Stimulated activated CD4-positive, alpha-beta T cell treated with anti-CD3 and anti-CD28 coated beads, Interleukin-4, amount 100 ng/mL, for 48 hours (primary cell): Measurements from ENCODE around the gene FABP2.
"Not testable (repeated sequence)": the region's sequence is repeated elsewhere in the genome, so short reads cannot be mapped to it uniquely, and the experiment has no call there.

Experiments used
- DNase-seq, 2 donors: peaks; one replicate each; pipeline ENCODE4 v3.0.0-alpha.2; 2020; ENCODE audit warnings: low read depth in 2 of 2

FABP2 gene

GRCh38 chr4:119310826-119311225 lies 11.1 kb downstream of the FABP2 start:
- DNase-seq, result no peak

GRCh38 chr4:119307606-119308005 lies 14.3 kb downstream of the FABP2 start:
- no peak for DNase-seq

- no peak for DNase-seq
Observed at GRCh38 chr4:119304431-119304830, 17.5 kb downstream of the FABP2 start.

- no peak for DNase-seq
Observed at GRCh38 chr4:119303587-119304305, 18.2 kb downstream of the FABP2 start.

- DNase-seq, result no peak
Observed at GRCh38 chr4:119302073-119302832, 19.7 kb downstream of the FABP2 start.

GRCh38 chr4:119300101-119300978 lies 21.6 kb downstream of the FABP2 start:
- DNase-seq, result peak; percentile 89 to 91

- no peak for DNase-seq
Observed at GRCh38 chr4:119299741-119300100, 22.2 kb downstream of the FABP2 start.

GRCh38 chr4:119299260-119299671 lies 22.7 kb downstream of the FABP2 start:
- no peak for DNase-seq

- DNase-seq, result no peak
Observed at GRCh38 chr4:119297795-119298194, 24.1 kb downstream of the FABP2 start.

- DNase-seq, result no peak
Observed at GRCh38 chr4:119296356-119296755, 25.6 kb downstream of the FABP2 start.

- DNase-seq, result no peak
Observed at GRCh38 chr4:119290598-119290997, 31.3 kb downstream of the FABP2 start.

- no peak for DNase-seq
Observed at GRCh38 chr4:119289313-119289712, 32.6 kb downstream of the FABP2 start.

GRCh38 chr4:119286377-119287002 lies 35.4 kb downstream of the FABP2 start:
- no peak for DNase-seq

GRCh38 chr4:119284876-119285780 lies 36.8 kb downstream of the FABP2 start:
- DNase-seq, result no peak

GRCh38 chr4:119281393-119281792 lies 40.5 kb downstream of the FABP2 start:
- no peak for DNase-seq

- not testable (repeated sequence) for DNase-seq
Observed at GRCh38 chr4:119279945-119280344, 42.0 kb downstream of the FABP2 start.

GRCh38 chr4:119279541-119279940 lies 42.4 kb downstream of the FABP2 start:
- not testable (repeated sequence) for DNase-seq

GRCh38 chr4:119271361-119272085 lies 50.4 kb downstream of the FABP2 start:
- DNase-seq, result no peak

GRCh38 chr4:119268466-119268865 lies 53.5 kb downstream of the FABP2 start:
- no peak for DNase-seq
